GM03348 (cell line): Measurements from ENCODE around the gene HCRTR1.

ENCODE experiments used
- DNase-seq: peaks from one replicate; pipeline ENCODE4 v3.0.0; 2012; ENCODE audit warnings: low spot score

The HCRTR1 gene

GRCh38 chr1:31617218-31617915 lies at the start of gene HCRTR1:
HCRTR1 (plus strand) TSS chr1:31617689; CDS start chr1:31619193, 1,504 bp downstream.
- DNase-seq: no peak

GRCh38 chr1:31567956-31568570 lies 49.4 kb upstream of the HCRTR1 start:
- peak; percentile 25 for DNase-seq

- DNase-seq: no peak
These were observed 48.4 kb upstream of the HCRTR1 start for GRCh38 chr1:31568895-31569595.

- DNase-seq: no peak
These were observed 47.8 kb upstream of the HCRTR1 start for GRCh38 chr1:31569596-31570173.

- DNase-seq: no peak
These were observed 47.3 kb upstream of the HCRTR1 start for GRCh38 chr1:31570228-31570627.

DNA sequence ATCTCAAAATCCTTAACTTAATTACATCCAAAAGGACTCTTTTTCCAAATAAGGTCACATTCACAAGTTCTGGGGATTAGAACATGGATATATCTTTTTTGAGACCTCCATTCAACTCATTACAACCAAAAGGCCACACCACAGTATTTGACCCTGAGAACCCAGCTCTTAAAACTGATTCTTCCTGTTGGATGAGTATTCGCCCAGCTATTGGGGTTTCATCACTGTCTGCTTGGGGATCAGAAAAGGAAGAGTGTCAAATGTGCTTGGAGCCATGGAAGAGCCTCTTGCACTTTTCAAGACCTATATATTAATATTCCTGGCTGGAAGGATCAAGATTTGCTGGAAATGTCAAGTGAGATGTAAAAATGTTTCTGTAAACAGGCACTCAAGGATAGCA lies 46.6 kb upstream of the HCRTR1 start:
- no peak for DNase-seq

DNA sequence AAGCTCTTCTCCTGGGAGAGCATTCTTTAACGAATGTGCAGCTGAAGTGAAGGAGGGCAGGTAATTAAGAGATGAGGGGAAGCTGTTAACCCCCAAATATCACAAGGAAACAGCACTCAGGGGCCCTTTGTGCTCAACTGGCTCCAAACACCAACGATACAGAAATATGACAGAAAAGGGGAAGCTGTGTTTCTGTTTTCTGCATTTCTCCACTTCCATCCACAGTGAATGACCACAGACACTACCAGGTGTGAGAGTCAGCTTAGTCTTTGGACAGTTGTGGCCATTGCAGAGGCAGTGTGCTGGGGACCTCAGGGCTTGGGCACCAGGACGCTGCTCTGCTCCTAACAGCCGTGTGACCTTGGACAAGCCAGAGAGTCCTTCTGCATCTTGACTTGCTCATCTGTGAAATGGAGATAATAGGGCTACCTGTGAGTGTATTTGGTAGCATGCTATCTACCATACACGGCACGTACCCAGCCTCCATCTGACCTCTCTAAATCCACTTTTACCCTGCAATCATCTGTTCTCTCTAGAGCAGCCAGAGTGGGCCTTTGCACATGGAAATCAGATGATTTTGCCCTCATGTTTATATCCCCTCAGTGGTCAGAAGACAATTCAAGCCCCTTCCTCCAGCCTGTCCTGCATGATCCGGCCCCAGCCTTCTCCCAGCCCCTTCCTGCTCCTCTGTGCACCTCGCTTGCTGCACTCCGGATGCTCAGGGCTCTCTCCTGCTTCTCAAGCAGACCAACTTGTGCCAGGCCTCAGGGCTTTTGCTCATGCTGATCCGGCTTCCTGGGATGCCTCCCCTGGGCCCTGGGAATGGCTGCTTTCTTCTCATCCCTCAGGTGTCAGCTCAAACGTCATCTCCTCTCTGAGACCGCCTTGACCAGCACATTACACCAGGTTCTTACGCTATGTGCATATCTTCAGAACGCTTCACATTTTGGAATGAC lies 45.9 kb upstream of the HCRTR1 start:
- no peak for DNase-seq

DNA sequence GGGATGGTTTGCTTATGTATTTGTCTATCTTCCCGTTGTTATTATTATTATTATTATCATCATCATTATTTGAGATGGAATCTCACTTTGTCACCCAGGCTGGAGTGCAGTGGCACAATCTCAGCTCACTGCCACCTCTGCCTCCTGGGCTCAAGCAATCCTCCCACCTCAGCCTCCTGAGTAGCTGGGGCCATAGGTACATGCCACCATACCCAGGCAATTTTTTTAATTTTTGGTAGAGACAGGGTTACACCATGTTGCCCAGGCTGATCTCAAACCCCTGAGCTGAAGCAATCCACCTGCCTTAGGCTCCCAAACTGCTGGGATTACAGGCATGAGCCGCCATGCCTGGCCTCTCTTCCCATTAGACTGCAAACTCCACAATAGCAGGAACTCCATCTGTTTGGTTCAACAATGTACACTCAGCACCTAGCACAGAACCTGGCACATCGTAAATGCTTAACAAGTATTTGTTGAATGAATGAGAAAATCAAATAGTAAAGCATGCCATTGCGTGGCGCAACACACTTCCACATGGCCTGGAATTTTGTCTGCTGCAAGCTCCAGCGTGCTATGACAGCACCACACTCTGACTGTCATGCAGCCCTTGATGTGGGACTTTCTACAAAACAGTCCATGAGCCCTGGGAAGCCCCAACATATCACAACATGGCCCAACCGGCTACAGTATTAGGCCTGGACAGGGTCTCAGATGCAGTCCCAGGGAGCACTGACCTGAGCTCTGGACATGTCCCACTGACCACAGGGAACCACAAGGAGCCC lies 45.0 kb upstream of the HCRTR1 start:
- peak; percentile 54 for DNase-seq

DNA sequence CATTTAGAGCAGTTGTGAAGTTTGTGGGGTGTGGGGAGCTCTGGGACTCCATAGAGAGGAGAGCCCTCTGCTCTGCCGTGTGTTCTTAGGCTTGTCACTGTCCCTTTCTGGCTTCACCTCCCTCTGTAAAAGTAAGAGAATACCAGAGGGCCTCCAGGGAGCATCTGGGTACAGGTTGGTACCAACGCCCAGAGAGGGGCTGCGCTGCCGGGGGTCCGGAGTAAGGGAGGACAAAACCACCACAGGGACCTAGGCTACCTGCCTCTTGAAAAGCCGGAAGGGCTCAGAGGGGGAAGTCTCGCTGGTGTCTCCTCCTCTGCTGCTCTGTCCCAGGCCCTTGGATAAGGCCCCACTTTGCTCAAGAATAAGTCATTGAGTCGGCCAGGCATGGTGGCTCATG lies 44.2 kb upstream of the HCRTR1 start:
- no peak for DNase-seq

DNA sequence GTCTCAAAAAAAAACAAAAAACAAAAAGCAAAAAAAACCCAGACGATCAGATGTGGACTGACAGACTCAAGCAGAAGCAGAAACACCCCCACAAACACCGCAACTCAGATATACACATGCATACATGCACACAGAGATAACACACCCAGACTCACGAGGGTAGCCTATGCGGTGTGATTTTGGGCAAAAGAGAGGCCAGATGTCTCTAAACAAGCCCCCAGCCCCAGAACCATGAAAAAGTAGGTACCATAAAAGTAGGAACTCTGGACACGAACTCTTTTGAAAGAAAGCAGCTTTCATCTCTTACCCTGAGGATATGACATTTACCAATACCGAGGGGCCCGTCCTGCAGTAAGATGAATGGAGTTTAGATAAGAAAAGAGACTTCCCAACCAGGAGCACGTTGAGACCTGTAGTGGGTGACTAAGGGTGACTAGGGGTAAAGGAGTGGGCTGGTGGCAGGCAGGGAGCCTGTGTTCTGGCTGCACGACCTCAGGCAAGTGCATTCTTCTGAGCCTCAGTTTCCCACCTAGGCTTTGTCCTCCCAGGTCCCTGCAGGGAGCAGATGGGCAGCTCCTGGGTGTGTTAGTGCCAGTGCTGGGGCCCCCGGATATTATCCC lies 42.6 kb upstream of the HCRTR1 start:
- DNase-seq: no peak

DNA sequence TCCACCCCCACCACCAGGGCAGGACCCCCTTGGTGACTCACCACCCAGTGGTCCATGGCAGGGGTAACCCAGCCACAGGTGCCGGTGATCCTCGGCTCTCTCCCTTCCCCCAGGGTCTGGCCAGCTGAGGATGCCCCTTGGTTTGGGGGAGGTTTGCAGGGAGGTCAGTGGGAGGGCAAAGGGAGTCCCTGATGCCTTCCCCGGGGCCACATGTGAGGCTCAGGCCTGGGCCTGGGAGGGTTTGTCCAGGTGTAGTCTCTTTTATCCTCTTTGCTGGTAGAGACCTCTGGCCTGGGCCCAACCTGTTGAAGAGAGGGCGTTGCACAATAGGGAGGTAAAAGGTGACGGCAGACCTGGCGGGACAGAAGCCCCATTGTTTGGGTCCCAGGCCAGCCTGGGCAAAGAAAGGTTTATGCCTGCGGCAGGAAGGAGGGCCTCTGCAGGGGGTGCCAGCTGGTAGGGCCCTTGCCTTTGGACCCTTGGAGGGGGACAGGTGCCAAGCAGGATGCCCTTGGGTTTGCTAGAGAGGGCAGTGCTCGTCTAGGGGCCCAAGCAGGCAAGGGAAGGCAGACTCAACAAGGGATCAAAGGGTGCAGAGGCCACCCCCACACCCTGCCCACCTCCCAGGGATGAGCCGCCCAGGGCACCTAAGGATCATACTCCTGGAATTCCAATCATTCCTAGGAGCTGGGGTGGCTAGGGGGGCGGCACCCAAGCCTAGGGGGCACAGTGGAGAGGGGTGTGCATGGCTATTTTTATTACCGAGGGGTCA lies 41.9 kb upstream of the HCRTR1 start:
- no peak for DNase-seq

GRCh38 chr1:31576201-31576669 lies 41.3 kb upstream of the HCRTR1 start, which contains the start of gene TINAGL1:
TINAGL1 (plus strand) TSS chr1:31576515; CDS start chr1:31577149, 634 bp downstream.
- no peak for DNase-seq

DNA sequence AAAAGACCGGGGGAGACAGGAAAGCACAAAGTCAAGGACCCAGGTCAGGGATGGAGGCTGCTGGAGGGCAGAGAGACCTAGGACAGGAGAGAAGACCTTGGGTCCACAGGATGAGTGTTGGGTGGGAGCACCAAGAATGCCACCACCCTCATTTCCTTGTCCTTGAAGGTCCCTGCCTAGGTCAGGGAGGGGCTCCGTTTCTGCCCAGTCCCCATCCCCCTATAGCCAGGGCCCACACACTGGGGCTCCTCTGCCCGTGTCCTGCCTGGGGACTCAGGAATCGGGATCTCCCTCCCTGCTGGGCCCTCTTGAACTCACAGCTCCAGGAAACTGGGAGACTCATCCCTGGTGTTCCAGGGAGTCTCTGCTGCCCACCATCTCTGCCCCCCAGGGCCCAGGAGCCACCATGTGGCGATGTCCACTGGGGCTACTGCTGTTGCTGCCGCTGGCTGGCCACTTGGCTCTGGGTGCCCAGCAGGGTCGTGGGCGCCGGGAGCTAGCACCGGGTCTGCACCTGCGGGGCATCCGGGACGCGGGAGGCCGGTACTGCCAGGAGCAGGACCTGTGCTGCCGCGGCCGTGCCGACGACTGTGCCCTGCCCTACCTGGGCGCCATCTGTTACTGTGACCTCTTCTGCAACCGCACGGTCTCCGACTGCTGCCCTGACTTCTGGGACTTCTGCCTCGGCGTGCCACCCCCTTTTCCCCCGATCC lies 40.6 kb upstream of the HCRTR1 start:
- no peak for DNase-seq

- peak; percentile 53 for DNase-seq
These were observed 39.8 kb upstream of the HCRTR1 start for GRCh38 chr1:31577515-31578192.

GRCh38 chr1:31579374-31579773 lies 38.1 kb upstream of the HCRTR1 start:
- DNase-seq: no peak

DNA sequence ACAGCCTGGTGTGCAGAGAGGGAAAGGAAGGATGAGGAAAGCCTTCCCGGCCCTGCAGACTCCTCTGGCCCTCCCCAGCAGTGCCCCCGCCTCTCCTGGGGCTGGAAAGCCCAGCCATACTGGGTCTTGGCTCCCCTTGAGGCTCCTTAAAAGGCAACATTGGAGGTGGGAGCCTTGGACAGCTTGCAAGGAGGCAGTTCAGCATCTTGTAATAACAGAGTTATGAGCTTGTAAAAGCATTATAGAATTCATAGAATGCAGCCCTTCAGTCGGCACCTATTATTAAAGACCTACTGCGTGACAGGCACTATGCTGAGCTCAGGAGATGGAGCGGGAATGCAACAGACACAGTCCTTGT lies 37.0 kb upstream of the HCRTR1 start:
- DNase-seq: no peak

DNA sequence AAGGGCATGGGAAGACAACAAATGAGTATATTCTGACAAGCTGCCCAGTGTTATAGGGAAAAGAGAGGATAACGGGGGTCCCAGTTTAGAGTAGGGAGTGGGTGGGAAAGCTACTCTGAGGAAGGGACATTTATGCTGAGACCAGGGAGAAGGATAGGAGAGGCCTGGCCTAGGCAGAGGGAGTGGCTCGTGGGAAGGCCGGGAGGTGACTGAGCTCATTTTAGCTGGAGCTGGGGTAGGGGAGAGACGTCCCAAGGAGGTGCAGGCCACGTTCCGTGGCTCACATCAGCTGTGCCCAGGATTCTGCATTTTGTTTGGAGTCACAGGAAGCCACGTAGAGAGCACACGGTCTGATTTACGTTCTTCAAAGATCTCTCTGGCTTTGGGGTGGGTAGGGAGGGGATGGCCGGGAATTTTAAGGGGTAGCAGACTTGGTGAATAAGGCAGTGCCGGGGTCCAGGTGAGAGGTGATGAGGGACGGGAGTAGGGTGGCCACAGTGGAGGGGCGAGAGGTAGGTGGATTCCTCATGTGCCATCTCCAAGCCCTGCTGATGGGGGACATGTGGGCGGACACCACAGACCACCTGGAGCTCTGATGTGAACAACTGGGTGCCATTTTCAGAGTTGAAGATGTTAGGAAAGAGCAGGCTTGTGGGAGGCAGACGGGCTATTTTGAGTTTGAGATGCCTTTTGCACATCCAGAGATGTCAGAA lies 36.4 kb upstream of the HCRTR1 start:
- DNase-seq: no peak
